ENCODE data around the gene SOX6. TPM values are rescaled to one million over a fixed set of nuclear protein-coding genes. Genes with fewer than 3 reads are reported as not detected.

Gene SOX6
- polyA plus RNA-seq, 1 of the 3 experiments (the other 2 are of a cell fraction): 0.03 TPM

DNA sequence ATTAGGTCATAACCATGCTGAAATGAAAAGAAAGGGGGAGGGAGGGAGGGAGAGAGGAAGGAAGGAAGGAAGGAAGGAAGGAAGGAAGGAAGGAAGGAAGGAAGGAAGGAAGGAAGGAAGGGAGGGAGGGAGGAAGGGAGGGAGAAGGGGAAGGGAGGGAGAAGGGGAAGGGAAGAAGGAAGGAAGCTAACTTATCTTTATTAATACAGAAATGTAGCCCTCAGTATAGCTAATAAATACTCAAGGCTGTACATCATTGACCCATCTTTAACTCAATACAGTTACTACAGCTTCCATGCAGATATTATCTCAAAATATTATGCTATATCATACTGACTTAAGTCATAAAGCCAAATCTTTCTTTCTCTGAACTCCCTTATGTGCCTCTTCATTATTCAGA, 17.4 kb upstream of the SOX6 start:
- H3K4me1 ChIP-seq (ENCODE audit: control insufficient read depth in 1 of 2, insufficient read depth in 2 of 2, low read depth in 1 of 2, low read length in 1 of 2): no peaks in the 10 kb centered on the region
- DNase-seq: no peak
- POLR2A ChIA-PET: no interaction called here
- no peak overlapping the region for H2AFZ ChIP-seq (ENCODE audit: low read depth)
- CTCF ChIA-PET: interaction anchor here (1.0 kb wide), 1 partner anchor 11 kb away, joined by 3 read pairs; no protein-coding TSS in a partner anchor
- no peaks in the 10 kb centered on the region for H3K9me3 ChIP-seq
- H3K9me2 ChIP-seq: no peaks in the 10 kb centered on the region
- no peak overlapping the region for H3K4me2 ChIP-seq
- H3K9ac ChIP-seq: no peak overlapping the region
- no peaks in the 10 kb centered on the region for H3K27me3 ChIP-seq (ENCODE audit: insufficient read depth)
- H3K27ac ChIP-seq (ENCODE audit: low read depth in 2 of 2, low read length in 1 of 2): no peak overlapping the region
- no peaks in the 10 kb centered on the region for H4K20me1 ChIP-seq (ENCODE audit: insufficient read depth)
- no peaks in the 10 kb centered on the region for H3F3A ChIP-seq (replicated peaks; ENCODE audit: insufficient read depth)
- H3K79me2 ChIP-seq (ENCODE audit: insufficient read depth): no peaks in the 10 kb centered on the region
- TF ChIP-seq GABPA (IDR thresholded peaks at IDR 0.05; ENCODE audit: low read depth) (no peak), POLR2AphosphoS5 (IDR thresholded peaks at IDR 0.05; ENCODE audit: low read depth, low read length) (no peak), FOXM1 (IDR thresholded peaks at IDR 0.05; ENCODE audit: low read depth) (no peak), MXI1 (IDR thresholded peaks at IDR 0.05; ENCODE audit: low read depth, low read length) (no peak), FOSL2 (IDR thresholded peaks at IDR 0.05; ENCODE audit: borderline replicate concordance, low read depth) (no peak), RXRA (IDR thresholded peaks at IDR 0.05; ENCODE audit: borderline replicate concordance, low read depth) (no peak)
- H3K4me3 ChIP-seq (ENCODE audit: low read depth in 2 of 2, low read length in 1 of 2): no peak overlapping the region
- no peaks in the 10 kb centered on the region for H3K36me3 ChIP-seq (replicated peaks in 1 of 2; ENCODE audit: control insufficient read depth in 1 of 2, insufficient read depth in 2 of 2, low read length in 1 of 2)

DNA sequence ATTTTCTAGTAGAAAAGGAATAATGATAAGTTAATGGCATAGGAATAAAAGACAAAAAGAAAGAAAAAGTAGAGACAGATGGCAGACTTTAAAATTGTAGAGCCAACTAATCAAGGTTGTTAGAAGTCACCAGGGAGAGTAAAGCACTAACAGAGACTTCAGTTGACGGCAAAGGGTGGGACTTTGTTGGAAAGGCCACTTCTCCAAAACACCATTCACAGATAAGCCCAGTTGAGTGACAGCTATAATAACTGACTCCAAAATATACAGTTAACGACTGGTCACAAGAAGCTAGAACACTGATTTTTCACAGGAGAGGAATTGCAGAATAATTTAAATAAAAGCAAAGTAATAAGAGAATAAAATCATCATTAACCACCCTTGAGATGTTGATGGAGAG, 16.0 kb upstream of the SOX6 start:
- no peak for DNase-seq
- Histone ChIP-seq H3K4me2 (no peak overlapping the region), H3K27me3 (ENCODE audit: insufficient read depth) (no peaks in the 10 kb centered on the region), H3K9ac (no peak overlapping the region), H3K27ac (ENCODE audit: low read depth in 2 of 2, low read length in 1 of 2) (no peak overlapping the region), H3K9me3 (no peaks in the 10 kb centered on the region), H4K20me1 (ENCODE audit: insufficient read depth) (no peaks in the 10 kb centered on the region), H3K9me2 (no peaks in the 10 kb centered on the region), H3K4me3 (ENCODE audit: low read depth in 2 of 2, low read length in 1 of 2) (no peak overlapping the region), H3K4me1 (ENCODE audit: control insufficient read depth in 1 of 2, insufficient read depth in 2 of 2, low read depth in 1 of 2, low read length in 1 of 2) (no peaks in the 10 kb centered on the region), H3K36me3 (replicated peaks in 1 of 2; ENCODE audit: control insufficient read depth in 1 of 2, insufficient read depth in 2 of 2, low read length in 1 of 2) (no peaks in the 10 kb centered on the region), H2AFZ (ENCODE audit: low read depth) (no peak overlapping the region), H3K79me2 (ENCODE audit: insufficient read depth) (no peaks in the 10 kb centered on the region), H3F3A (replicated peaks; ENCODE audit: insufficient read depth) (no peaks in the 10 kb centered on the region)
- TF ChIP-seq NFIC (IDR thresholded peaks at IDR 0.05; ENCODE audit: borderline replicate concordance): no peak
- ChIA-PET CTCF (no interaction called here), POLR2A (no interaction called here)
- 40% methylated on average over 2 of the region's 2 CpGs for WGBS (ENCODE audit: low lambda C conversion rate)

DNA sequence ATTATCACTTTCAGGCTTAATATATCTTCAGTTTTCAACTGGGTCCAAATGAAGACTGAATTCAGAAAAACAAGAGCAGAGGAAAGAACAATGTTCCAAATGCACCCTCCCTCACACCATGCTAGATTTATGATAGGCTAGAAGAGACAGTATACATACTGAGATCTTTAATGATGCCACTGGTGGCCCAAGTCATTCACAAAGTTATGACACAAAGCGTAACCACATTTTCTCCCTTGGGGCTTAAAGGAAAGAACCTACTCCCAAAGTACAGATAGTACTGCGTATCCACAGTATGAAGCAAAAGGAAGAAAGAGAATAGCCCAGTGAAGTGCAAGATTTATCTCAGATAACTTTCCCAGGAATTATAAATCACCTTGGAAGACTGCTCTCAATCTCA, 10.9 kb upstream of the SOX6 start:
- no peaks in the 10 kb centered on the region for H3K36me3 ChIP-seq (replicated peaks in 1 of 2; ENCODE audit: control insufficient read depth in 1 of 2, insufficient read depth in 2 of 2, low read length in 1 of 2)
- no peaks in the 10 kb centered on the region for H3F3A ChIP-seq (replicated peaks; ENCODE audit: insufficient read depth)
- POLR2A ChIA-PET: no interaction called here
- no peak for DNase-seq
- no peaks in the 10 kb centered on the region for H3K9me2 ChIP-seq
- no peaks in the 10 kb centered on the region for H3K79me2 ChIP-seq (ENCODE audit: insufficient read depth)
- no peaks in the 10 kb centered on the region for H4K20me1 ChIP-seq (ENCODE audit: insufficient read depth)
- CTCF ChIA-PET: interaction anchor here (1.5 kb wide), 1 partner anchor 9 kb away, joined by 3 read pairs; no protein-coding TSS in a partner anchor
- no peak overlapping the region for H3K4me3 ChIP-seq (ENCODE audit: low read depth in 2 of 2, low read length in 1 of 2)
- no peak for TF ChIP-seq EZH2phosphoT487 (IDR thresholded peaks at IDR 0.05; ENCODE audit: borderline replicate concordance, low read depth)
- TF ChIP-seq FOXJ3 (CRISPR knock-in tag; IDR thresholded peaks at IDR 0.05): no peak
- TF ChIP-seq RXRA (IDR thresholded peaks at IDR 0.05; ENCODE audit: borderline replicate concordance, low read depth): no peak
- no peak for TF ChIP-seq ELF1 (IDR thresholded peaks at IDR 0.05)
- TF ChIP-seq, protein P1, sequence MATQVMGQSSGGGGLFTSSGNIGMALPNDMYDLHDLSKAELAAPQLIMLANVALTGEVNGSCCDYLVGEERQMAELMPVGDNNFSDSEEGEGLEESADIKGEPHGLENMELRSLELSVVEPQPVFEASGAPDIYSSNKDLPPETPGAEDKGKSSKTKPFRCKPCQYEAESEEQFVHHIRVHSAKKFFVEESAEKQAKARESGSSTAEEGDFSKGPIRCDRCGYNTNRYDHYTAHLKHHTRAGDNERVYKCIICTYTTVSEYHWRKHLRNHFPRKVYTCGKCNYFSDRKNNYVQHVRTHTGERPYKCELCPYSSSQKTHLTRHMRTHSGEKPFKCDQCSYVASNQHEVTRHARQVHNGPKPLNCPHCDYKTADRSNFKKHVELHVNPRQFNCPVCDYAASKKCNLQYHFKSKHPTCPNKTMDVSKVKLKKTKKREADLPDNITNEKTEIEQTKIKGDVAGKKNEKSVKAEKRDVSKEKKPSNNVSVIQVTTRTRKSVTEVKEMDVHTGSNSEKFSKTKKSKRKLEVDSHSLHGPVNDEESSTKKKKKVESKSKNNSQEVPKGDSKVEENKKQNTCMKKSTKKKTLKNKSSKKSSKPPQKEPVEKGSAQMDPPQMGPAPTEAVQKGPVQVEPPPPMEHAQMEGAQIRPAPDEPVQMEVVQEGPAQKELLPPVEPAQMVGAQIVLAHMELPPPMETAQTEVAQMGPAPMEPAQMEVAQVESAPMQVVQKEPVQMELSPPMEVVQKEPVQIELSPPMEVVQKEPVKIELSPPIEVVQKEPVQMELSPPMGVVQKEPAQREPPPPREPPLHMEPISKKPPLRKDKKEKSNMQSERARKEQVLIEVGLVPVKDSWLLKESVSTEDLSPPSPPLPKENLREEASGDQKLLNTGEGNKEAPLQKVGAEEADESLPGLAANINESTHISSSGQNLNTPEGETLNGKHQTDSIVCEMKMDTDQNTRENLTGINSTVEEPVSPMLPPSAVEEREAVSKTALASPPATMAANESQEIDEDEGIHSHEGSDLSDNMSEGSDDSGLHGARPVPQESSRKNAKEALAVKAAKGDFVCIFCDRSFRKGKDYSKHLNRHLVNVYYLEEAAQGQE (IDR thresholded peaks at IDR 0.05; ENCODE audit: low read depth, low read length): no peak
- no peak for TF ChIP-seq SIN3A (IDR thresholded peaks at IDR 0.05; ENCODE audit: borderline replicate concordance, low read depth, low read length)
- TF ChIP-seq, protein P2, sequence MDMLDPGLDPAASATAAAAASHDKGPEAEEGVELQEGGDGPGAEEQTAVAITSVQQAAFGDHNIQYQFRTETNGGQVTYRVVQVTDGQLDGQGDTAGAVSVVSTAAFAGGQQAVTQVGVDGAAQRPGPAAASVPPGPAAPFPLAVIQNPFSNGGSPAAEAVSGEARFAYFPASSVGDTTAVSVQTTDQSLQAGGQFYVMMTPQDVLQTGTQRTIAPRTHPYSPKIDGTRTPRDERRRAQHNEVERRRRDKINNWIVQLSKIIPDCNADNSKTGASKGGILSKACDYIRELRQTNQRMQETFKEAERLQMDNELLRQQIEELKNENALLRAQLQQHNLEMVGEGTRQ (IDR thresholded peaks at IDR 0.05; ENCODE audit: borderline replicate concordance, low read depth, low read length): no peak
- no peak for TF ChIP-seq RCOR1 (IDR thresholded peaks at IDR 0.05; ENCODE audit: low read length)
- no peak for TF ChIP-seq FOXM1 (IDR thresholded peaks at IDR 0.05; ENCODE audit: low read depth)
- no peaks in the 10 kb centered on the region for H3K4me1 ChIP-seq (ENCODE audit: control insufficient read depth in 1 of 2, insufficient read depth in 2 of 2, low read depth in 1 of 2, low read length in 1 of 2)
- no peak overlapping the region for H3K9ac ChIP-seq
- H3K27ac ChIP-seq (ENCODE audit: low read depth in 2 of 2, low read length in 1 of 2): no peak overlapping the region
- H3K4me2 ChIP-seq: no peak overlapping the region
- no peaks in the 10 kb centered on the region for H3K27me3 ChIP-seq (ENCODE audit: insufficient read depth)
- no peaks in the 10 kb centered on the region for H3K9me3 ChIP-seq
- 54% methylated on average over 2 of the region's 2 CpGs for WGBS (ENCODE audit: low lambda C conversion rate)
- H2AFZ ChIP-seq (ENCODE audit: low read depth): no peak overlapping the region

Measured in SK-N-SH (cell line).